Measurements from ENCODE around the gene ATRNL1. TPM values are rescaled to one million over a fixed set of nuclear protein-coding genes. Genes with fewer than 3 reads are reported as not detected.

ATRNL1 gene
- total and polyA plus RNA-seq, 2 of the 8 experiments (the other 6 are each of a cell fraction or from before 2014, with no cell fraction given), result 5.1 to 17.6 TPM

DNA sequence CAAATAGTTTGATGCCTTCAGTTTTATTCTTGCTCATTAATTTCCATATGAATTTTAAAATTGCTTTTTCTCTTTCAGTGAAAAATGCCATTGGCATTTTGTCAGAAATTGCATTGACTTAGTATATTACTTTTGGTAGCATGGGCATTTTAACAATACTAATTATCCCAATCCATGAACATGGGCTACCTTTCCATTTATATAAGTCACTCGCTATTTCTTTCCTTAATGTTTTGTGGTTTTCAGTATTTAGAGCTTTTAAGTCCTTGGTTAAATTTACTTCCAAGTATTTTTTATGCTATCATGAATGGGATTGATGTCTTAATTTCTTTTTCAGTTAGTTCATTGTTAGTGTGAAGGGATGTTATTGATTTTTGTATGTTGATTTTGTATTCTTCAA lies 297.4 kb downstream of the ATRNL1 start (continued):
- TF ChIP-seq EZH2 (IDR thresholded peaks at IDR 0.05; ENCODE audit: low read depth, low read length, severe bottlenecking), result no peak
- no peak for TF ChIP-seq RBBP5 (IDR thresholded peaks at IDR 0.05; ENCODE audit: borderline replicate concordance, low read depth, low read length)
- no peak for TF ChIP-seq TBP (IDR thresholded peaks at IDR 0.05; ENCODE audit: low read depth, low read length)

Data from H1 (cell line).